Activated T-cell treated with anti-CD3 and anti-CD28 coated beads, Interleukin-2, amount 50 U/mL, for 48 hours (primary cell): Measurements from ENCODE around the gene LRRC4C.

Source experiments
- DNase-seq, 2 experiments: peaks; one replicate each; pipeline ENCODE4 v3.0.0-alpha.2; 2020

Gene LRRC4C

DNA sequence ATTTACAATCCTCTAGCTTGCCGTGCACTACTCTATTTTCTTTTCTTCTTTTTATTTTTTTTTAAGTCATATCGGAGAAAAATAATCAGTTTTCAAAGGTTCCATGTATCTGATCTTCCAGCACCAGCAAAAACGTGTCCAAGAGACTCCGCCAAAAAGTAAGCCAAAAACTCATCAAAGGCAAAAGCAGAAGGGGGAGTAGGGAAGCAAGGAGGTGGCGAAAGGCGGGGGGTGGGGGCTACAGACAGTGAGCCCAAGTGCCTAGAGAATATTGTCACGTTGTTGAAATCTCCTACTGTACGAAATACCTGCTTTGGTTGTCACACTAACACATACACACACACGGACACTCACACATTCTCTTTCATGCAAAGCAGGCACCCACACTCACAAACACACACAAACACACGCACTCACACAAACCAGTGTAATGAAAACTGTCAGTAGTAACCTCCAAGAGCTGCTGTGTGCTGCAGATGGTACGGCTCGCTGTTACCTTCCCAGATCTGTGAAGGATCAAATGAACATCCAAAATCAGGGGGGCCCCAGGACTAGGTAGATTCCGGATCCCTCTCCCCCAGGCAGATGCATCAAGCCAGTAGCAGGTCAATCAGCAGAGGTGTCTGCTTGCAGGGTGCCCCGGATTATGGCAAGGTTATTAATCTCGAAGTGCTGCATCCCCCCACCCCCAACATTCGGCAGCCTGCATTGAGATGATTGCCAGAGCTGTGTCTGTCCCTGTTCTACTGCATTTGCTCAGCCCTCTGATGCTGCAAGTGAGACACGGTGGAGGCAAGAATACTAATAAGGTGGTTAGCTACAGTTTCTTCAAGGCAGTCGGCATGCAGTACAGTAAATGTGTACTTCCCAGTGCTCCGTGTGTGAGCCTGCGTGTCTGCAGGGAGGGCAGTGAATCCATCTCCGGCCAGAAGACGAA, at the start of gene LRRC4C:
LRRC4C (minus strand) TSS at position 188 of the 937 bp plus-strand sequence.
- DNase-seq = no peak

DNA sequence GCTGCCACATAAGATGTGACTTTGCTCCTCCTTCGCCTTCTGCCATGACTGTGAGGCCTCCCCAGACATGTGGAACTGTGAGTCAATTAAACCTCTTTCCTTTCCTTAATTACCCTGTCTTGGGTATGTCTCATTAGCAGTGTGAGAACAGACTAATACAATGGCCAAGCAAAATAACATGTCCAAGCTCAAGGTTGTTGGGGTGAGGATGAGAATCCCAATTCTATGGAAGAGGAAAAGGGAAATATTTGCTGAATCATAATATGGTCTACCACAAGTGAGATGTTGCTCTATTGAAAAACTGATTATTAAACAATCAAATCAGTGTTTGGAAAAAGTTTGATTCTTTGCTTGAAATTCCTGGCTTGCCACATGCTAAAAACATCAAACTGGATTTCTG, 48.7 kb upstream of the LRRC4C start:
- no peak for DNase-seq

DNA sequence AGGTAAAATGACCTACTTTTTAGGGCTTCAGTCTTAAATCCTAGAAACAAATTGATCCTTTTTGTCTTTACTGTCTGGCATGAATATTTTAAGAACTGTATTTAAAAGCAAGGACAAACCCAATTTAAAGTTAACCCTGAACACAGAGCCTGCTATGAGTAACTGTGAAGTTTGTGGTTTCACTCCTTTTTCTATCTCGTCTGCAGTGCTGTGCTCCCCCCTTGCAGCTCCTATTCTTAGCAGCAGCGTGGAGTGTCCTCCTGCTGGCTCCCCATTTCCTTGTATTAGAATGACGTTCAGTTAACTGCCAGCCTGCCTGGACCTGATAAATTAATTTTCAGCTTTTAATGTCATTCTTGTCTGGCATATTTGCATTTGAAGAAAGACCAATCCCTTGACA, 40.0 kb upstream of the LRRC4C start:
- no peak for DNase-seq

DNA sequence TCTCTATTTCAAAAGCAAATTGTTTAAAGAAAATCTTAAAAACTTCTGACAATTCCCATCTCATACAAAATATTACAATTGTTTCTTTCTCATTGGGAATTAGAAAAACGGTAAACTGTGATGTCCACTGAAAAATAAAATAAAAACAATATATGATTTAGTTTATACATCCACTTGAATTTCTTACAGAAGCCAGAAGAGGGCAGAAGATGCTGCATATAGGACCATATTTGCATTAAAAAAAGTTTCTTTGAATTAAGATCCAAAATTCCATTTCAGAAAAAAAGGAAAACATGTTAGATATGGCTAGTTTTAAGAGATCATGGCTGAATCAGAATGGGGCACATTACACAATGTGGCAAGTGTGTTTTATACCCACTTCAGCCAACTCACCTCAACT, 39.3 kb upstream of the LRRC4C start:
- DNase-seq = no peak

DNA sequence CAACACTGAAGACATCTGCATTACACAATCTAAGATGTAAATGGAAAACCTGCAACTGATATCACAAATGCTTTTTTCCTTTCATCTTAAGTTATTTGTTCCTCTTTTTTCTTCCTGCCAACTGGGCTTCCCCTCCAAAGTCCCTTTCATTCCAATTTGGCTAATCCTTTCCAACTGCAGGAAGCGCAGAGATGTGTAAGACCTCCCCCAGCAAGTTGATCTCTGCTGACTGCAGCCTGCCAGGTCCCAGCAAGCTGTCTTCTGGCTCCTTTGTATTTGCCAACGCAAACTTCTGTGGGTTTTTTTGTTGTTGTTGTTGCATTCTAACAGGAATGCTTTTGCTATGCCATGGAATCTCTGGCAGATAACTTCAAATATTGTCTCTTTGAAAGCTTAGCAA, 38.5 kb upstream of the LRRC4C start:
- DNase-seq = no peak

DNA sequence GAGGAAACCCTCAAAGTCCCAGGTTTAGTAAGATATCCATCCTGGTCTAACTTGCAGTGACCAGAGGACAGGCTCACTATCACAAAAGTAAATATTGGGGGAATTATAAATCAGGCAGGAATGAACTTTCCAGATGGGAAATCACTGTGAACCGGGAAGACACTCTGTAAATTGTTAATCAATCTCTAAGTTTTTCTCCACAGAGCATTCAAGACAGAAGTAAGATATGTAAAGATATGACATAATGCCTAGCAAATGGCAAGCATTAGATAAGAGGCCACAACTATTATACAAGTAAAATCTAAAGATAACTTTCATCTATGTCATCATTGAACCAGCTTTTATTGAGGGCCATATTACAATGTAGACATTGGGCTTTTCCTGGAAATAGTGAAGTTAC, 35.3 kb upstream of the LRRC4C start:
- no peak for DNase-seq

DNA sequence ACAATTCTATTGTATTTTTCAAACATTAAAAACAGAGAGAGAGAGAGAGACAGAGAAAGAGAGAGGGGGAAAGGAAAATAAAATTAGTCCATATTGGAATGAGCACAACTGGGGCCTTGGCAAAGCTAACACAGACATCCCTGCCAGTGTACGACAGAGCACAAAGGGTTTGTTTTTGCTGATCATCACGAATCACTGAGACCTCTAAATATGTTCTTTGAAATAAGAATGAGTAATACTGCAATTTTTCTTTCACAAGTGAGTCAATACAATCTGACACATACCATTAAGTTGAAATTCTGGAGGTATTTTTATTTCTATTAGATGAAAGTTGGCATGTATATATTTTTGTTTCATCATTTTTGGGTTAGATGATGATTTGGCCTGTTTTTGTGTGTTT, 27.0 kb upstream of the LRRC4C start:
- DNase-seq = no peak

DNA sequence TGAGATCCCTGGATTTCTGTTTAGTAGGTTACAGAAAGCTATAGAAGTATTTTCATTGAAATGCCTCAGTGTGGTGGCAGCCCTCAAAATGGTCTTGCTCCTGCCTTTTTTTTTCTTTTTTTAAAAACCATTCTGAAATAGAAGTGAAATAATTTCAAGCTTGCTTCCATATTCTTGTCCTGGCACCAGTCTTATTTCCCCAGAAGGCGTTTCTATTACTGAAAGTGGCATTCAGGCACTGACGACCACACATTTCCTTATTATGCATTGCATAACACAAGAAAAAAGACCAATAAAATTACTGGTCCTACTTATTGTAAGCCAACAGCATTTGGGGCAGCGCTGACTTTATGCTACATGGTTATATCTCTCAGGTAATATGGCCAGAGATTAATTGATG, 24.5 kb upstream of the LRRC4C start:
- no peak for DNase-seq

DNA sequence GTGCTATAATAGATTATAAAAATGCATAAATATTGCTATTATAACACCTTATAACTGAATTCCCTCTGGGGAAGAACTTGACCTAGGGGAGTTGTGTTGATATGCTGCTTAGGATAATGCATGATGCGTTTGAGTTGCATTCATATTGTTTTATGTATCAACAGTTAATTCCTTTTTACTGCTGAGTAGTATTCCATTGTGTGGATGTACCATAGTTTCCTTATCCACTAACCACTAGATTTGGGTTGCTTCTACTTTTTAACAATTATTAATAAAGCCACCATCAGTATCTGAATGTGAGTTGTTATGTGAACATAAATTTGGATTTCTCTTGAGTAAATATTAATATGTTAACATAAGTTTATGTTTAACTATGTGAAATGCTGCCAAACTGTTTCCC, 19.7 kb upstream of the LRRC4C start:
- DNase-seq = no peak

DNA sequence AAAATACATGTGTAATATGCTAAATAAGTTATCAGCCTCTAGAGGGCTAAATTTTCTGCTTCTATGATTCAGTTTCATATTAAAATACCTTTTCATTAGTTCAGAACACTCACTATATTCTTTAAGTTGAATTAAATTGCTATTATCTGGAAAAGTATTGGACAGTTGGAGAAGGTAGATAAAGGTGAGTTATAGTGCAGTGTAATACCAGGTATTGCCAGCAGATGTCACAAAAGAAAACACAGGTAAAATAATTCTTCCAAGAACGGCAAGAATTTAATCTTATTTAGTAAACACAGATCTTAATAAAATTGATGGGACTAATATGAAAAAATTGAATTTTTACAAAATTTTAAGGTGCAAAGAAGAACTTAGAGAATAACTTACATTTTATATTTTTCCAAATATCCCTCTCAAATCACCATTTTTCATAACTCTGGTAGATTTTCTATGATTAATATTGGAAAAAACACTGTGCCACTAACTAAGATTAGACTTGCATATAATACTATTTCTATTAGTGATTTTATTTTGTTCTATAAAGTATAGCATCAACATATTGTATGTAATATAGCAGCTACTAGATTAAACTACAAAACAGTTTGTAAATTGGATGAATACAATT, 1.7 kb upstream of the LRRC4C start:
- DNase-seq = no peak

DNA sequence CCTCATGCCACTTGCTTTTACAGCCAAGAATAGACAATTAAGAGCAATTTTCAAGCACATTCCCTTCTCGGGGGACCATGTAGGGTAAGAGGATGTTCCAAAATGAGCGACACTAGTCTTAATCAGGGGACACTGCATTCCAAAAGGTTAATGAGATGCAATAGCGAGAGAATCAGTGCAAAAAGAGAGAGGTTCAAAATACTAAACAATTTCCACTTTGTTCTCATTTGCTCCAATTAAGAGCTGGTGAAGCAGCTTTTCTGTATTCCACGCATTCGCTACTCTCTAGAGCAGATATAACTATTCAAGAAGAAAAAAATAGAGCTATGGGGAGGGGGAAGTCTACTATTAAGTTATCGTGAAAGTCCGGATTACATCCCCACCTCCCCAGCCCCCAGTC, 811 bp downstream of the LRRC4C start:
- no peak for DNase-seq

DNA sequence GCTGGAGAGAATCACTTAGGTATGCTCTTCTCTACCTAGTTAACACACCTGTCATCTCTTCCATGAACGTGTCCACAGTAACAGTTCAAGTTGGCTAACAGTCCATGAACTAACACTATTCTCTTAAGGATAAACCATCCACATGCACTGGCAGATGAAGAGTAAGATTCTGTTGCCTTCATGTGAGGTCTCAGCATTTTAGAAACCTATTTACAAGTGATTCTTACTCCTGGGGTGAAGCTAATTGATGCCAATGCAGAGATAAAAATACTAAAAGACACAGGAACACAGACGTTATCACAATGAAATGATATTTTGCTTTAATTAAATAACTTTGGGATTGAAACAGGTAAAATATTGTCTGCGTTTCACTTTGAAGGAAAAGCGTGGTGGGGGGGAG, 1.3 kb downstream of the LRRC4C start:
- no peak for DNase-seq

DNA sequence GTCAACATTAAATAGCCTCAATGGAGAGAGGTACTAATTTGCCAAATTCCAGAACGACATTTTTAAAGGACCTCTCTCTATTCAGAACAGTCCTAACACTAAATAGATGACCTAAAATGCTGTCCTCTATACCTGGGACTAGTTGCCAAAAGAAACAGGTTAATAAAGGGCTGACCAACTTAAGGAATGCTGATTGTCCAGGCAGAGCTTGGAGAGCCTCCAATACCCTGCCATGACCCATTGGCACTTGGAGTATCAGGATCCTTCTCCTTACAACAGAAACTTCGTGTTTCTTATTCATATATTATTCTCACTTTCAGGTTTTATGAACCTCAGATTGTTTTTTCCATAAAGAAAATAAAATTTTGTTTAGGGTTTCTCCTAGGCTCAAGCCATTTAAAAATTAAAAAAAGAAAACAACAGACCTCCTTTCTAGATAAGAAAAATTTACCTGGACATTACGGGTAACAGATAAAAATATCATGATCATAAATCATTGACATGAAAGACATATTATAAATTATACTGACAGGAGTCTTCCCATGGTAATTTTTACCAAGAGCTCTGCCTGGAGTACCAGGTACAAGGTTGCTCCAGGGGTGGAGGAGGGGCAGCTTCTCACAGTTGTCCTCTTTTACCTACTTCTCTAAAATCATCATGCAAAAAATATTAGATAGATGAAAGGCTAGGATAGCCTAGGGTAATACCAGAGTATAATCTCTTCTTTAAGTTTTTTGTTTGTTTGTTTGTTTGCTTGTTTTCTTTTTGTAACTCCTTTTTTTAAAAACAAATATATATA, 2.0 kb downstream of the LRRC4C start:
- DNase-seq = no peak

DNA sequence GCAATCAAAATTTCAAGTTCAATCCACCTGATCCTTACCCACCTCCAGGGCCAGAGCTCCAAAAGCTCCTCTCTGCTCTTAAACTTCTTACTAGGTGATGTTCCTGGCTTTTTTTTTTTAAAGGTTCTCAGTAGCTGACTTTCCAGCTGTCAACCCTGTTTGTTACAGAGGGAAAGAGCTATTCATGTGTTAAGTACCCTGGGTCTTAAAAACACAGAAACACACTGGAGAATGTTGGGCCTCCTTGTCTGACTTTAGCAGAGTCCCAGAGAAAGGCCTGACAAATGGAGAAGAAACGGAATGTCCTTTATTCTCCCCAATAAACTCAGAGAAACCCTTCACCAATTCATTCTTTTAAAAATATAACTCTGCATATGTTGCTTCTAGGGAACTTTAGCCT, 3.2 kb downstream of the LRRC4C start:
- DNase-seq = no peak

DNA sequence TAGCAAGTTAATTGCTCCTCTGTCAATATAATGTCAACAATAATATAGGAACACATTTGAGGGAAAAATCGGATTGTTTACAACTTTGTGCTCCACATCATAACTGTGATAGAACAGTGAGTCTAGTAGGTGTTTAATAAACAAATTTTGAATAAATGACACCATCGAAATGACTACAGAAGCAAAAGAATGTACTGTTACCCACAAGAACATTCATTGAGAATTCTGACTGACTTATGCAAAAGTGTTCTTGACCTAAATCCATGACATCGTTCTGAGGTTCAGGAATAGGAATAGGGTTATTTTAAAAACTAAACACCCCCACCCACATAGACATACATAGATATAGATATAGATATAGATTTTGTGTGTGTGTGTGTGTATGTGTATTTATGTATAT, 8.4 kb downstream of the LRRC4C start:
- DNase-seq = no peak

DNA sequence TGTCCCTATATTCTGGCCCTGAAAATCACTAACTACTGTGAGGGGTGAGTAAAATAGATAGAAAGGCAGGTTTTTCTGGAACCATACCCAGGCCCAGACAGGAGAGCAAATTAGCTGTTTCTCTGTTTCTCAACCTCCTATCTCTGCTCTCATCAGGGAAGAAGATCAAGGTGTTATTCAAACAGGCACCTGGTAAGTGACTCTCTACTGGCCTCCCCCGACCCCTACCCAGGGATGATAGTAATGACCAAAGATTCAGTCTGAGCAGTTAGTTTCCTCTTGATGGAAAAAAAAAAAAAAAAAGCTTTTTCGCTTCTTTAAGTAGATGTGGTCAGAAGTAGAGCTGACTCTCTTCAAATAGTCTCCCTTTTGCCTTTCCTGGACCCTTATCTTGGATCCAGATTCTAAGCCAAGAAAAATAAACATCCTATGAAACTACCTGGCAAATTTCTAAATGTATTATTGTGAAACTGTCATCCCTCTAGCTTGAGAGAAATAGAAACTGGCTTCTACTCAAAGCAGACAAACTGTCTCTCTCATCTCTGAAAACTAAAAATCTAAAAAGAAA, 9.9 kb downstream of the LRRC4C start:
- DNase-seq = no peak

DNA sequence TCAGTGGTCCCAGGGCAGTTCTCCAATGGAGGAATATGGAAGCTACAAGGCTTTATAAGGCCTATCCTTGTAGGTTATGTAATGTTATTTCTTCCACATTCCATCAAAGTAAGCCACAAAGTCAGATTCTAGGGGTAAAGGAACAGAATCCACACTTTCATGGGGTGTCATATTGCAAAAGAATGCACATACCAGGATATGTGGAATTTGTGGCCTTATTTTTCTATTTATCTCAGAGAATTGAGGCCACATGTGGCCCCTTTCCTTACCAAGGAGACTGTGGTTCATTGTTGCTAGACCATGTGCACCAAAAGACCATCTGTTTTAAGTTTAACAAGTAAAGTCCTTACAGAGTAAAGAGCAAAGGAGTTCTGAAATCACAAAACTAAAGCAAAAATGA, 12.9 kb downstream of the LRRC4C start:
- DNase-seq = no peak

DNA sequence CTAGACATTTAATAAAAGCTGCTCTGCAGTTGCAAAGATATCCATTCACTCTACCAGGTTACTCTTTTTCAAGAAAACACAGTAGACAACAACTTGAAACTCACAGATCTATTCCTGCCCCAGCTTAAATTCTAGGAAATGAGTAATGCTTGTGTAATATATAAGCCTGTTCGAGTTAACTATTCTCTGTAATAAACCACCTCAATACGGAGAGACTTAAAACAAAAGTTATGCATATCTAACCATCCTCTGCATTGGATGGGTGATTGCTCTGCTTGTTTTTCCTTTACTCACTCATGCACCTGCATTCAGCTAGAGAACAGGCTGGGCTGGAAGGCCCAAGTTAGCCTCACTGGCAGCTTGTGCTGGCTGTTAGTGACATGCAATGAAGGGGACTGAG, 13.3 kb downstream of the LRRC4C start:
- no peak for DNase-seq

DNA sequence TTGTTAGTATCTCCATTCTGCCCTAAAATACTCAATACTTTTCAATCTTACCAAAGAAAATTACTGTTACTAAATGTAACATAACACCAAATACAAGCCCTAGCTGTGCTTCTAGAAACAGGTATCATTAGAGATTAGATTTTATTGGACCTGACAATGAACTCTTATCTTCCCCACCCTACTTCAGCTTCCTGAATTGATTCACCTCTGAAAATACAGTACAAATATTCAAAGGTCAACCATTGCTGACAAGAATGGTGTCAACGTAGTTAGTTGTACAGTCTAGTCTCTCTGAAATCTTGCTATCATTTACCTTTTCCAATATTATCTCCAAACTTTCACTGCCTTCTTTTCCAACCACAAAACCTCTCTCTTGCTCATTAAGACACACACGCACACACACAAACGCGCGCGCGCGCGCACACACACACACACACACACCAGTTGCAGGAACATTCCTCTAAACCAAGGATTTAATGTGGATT, 22.4 kb downstream of the LRRC4C start:
- DNase-seq = no peak

DNA sequence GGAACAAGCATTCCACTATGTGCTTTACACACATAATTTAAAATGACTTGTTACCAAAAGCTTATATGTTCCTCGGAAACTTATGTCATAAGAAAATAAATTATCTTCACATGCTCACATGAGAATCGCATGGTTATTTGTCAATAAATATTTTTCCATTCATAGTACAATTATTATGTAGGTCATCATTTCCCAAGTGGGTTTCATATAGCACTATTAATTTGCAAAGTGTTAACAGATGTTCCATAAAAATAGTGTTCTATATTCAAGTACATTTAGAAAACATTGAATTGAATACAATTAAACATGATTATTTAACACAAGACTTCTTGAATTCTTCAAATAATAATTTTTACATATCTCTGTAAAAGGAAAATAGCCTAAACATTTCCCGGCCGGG, 23.9 kb downstream of the LRRC4C start:
- DNase-seq = no peak

DNA sequence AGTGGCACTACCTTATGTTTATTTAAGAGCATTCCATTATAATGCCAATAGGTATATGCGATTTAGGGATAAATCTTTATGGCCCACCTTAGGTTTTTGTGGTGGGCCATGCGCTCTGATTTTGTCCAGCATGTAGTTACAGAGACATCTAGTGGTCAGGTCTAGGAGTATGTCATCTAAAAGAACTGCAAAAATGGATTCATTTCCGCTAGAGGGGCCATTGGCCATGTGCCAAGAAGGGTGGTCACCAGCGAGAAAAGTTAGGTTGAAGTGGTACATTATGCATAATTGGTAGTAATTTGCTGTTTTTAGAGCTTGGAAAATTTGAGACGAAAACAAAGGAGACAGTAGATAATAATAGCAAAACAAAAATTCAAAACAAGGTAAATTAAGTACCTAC, 27.7 kb downstream of the LRRC4C start:
- no peak for DNase-seq

DNA sequence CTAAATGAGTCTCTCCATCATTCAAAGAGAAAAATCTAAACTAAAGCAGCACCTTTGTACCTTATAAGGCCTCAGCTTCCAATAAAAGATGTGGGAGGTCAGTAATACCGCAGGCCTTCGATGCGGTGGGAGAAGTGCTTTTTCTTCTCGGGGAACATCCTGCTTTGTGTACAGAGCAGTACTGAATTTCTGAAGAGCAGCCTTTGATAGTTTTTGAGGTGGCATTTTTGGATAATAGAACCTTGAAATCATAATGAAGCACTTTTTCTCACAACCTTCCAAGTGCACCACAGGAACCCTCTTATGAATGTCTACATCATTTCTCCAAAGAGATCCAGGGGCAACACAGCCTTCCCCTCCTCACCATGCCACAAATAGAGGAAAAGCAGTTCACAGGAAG, 39.6 kb downstream of the LRRC4C start:
- DNase-seq = no peak

DNA sequence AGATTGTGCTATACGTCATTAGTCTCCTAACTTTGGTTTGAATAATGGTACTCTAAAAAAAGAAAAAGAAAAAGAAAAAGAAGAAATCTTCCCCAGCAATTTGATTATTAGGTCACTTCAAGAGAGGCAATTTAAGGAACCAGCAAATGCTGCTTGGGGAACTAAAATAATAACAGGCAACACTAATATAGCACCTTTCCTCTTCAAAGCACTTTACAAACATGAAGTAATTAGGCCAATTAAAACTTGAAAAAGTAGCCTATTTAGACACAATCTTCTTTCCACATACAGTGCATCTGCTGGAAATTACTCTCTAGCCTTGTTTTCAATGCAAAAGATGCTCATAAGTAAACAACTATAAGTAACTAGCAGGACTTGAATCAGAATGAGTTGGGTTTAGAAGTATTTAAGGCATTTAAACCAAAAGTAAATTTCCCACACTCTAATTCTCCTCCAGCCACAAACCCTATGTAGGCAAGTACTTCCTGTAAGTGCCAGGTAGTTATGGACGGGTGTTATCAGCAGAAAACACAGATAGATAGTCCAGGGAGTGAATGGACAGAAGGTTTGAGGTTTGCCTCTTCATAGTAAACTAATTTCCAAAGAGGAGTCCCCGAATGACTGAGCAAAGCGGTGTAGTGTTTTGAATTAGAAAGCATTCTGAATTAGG, 44.5 kb downstream of the LRRC4C start:
- DNase-seq = no peak
